Mammary epithelial cell (primary cell): ENCODE results near the gene AKNAD1.

Experiments
- CTCF ChIP-seq, 2 donors: IDR thresholded peaks in 1 of 2; conservative IDR thresholded peaks in 1 of 2; 2 replicates each; pipeline ENCODE4 v1.5.1; 2011 to 2012; ENCODE audit warnings: inconsistent platforms in 2 of 2, low read length in 2 of 2, mild to moderate bottlenecking in 2 of 2, control low read depth in 1 of 2, low read depth in 1 of 2; ENCODE audit not compliant: insufficient read depth in 1 of 2; ENCODE audit errors: extremely low read depth in 1 of 2
- EZH2 ChIP-seq: IDR thresholded peaks from 2 replicates; pipeline ENCODE4 v1.6.1; 2012; ENCODE audit warnings: low read length, inconsistent platforms, borderline replicate concordance

- TF ChIP-seq CTCF (conservative IDR thresholded peaks at IDR 0.05 in 1 of 2, IDR thresholded peaks at IDR 0.05 in 1 of 2; ENCODE audit: extremely low read depth in 1 of 2, insufficient read depth in 1 of 2, low read depth in 1 of 2, low read length in 2 of 2) = no peak
- no peak for TF ChIP-seq EZH2
Measured at GRCh38 chr1:108767115-108767514, 89.8 kb downstream of the AKNAD1 start.
